NCI-H2196 treated with DMSO at 0.1 percent for 48 hours (cell line): ENCODE data around the gene PSMB7.
A peak's percentile ranks its signal among the peaks of the same experiment; 100 is the strongest.

Source experiments
- DNase-seq: peaks from one replicate; lab custom pipeline; 2025; ENCODE audit not compliant: unreplicated experiment; lab: John Stamatoyannopoulos, UW

Gene PSMB7

DNA sequence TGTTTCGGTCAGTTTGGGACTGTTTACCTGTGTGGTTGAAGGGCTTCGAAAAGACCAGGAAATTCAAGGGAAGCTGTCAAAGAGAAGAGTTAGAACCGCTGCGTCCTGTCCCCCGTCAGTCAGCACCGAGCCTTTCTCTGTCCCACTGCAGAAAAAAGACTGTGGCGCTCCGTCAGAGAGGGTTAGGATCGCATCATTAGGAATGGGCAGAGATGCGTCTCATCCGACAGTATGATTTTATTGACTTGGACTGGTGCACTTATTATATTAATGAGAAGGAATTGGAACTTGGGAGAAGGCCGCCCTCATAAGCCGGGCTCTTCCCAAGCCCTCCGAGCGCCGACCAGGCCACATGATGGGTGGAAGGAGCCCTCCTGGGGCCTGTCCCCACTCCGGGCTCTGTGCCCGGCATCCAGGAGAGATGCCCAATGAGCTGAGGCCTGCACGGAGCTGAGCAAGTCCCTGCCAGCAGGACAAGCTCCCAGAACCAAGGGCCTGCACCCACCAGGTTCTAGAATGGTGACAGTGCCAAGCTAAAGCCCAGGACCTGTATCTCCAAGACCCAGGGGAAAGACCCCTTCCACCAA lies 85.9 kb downstream of the PSMB7 start:
- DNase-seq: no peak

DNA sequence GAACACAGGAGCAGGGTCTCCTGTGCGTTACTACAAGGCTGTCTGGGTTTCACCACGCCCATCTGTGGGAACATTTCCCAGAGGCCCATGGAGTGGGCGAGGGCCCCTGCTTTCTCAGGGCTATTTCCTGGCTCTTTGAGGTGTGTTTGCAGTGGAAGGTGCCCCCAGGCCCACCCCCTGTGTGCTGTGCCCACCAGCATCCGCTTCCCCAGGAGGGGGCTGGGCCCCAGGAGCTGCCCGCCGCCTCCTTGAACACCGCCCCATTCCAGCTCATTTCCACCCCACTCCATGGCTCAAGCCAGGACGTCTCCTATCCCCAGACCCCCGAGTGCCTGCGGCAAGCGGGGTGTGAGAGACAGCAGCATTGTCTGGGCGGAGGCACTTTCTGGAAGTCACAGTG lies 87.0 kb downstream of the PSMB7 start:
- no peak for DNase-seq

DNA sequence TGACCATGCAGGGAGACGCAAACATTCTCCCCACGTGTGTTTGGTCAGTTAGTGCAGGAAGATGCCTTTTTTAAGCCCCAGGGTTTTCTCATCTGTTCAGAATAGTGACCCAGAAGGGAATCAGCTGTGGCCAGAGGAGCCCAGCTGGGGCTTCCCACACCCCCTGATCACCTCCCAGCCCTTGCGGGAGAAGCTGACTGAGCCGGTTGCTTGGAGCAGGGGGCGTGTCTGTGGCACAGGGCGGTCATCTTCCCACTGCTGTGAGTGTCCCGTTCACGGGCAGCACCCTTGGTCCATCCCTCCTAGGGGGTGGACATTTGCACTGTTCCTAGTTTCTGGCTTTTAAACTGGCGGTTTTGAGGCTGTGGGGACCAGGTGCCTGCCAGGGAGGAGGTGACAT lies 87.8 kb downstream of the PSMB7 start:
- DNase-seq: no peak

DNA sequence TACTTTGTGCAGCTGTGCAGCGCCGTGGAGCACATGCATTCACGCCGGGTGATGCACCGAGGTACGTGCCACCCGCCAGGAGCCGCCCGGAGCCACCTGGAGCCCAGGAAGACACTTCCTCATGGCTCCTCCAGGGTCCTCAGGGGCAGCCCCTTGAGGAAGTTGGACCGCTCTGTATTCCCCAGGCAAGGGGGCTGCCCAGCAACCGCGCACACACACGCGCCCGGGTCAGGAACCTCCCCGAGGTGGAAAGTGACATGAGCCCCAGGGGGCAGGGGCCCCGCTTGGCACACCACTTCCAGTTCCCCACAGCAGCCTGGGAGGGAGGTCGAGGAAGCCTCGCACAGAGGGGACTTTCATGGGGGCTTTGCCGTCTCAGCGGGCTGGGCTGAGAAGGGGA lies 88.9 kb downstream of the PSMB7 start:
- DNase-seq: no peak

DNA sequence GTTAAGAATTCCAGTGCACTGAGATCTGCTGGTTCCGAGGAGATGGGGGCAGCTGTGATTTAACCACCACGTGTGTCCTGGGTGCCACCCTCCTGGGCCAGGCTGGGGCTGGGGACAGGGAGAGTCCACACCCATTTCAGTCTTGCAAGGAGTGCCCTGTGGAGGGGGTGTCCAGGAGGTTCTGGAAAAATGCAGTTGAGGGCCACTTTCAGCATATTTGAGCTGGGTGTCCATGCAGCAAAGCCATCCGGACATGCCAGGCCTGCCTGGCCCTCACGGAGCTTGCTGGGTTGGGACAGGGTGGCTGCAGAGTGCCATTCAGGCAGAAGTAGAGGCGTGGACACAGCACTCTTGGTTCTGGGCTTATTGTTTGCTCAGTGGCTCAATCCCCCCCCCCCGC lies 89.4 kb downstream of the PSMB7 start:
- DNase-seq: no peak

DNA sequence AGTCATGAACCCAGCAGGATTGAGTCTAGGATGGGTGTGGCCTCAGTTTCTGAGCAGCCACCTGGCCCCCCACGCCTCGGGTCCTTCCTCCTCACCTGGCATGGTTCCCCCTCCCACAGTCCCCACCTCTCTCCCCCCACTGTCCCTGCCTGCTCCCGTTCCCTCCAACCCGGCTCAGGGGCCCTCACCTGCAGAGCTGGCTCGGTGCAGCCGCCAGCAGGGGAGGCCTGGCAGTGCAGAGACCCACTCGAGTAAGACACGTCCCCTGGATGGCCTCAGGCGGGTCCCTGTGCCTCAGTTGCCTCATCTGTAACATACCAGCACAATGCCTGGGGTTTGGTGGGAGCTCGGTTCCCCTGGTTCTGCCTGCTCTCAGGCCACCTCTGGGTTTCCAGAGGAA lies 91.3 kb downstream of the PSMB7 start:
- DNase-seq: no peak

DNA sequence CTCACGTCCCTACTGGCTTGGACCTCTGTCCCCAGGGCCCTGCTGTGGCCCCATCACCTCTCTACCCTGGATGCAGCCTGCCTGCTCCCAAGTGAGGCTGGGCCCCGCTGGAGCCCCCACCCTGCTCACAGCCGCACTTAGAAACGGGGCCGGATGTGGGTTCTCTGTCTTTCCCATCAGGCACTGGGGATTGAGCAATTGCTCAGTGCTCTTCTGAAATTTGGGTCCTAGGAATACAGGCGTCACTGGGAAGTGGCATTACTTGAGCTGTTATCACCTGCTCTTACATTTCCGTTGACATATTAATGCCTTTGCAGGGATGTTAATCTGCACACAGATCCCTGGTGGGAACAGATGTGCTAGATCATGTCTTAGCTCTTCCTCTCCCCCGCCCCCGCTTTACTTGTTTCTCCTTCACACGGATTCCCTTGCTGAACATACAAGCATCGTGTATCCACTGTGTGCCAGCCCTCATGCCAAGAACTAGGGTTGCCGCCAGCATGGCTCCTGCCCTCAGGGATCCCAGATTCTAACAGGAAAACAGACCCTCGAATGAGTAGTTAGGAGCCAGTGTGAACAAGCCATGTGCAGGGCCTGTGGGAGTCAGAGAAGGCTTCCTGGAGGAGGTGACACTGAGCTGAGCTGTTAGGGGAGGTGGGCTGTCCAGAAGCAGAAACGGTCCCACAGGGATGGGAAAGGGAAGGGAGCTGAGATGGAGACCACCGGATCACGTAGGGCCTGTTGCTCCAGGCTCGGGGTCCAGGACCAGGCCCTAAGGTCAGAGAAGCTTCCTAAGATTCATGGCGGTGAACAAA lies 92.4 kb downstream of the PSMB7 start:
- no peak for DNase-seq

DNA sequence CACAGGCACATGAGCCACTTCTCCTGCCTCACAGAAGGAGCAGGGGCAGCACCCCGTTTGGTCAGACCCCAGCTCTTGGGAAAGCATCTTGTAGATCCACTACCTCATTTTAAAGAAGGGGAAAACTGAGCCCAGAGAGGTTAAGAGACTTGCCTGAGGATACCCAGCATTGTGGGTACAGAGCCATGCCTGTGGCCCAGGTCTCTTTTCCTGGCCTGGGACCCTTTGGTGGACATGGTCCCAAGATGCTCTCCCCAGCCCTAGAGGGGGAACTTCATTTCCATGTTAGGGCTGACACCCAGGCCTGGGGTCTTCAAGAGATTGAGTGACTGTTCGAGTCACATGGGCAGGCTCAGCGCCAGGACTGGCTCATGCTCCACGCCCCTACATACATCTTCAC lies 93.3 kb downstream of the PSMB7 start:
- DNase-seq: no peak

DNA sequence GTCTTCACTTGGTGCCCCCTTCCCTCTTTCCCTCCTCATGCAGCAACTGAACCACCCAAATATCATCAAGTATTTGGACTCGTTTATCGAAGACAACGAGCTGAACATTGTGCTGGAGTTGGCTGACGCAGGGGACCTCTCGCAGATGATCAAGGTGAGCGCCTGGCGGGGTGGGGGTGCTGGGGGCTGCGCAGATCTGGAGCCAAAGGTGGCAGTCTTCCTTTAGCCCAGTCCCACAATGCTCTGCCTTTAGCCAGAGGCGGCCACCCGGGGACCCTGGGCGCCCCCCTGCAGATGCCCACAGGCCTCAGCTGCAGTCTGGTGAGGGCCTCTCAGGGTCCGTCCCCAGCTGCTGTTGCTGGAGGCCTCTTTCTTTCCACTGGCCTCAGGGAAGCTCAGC lies 93.8 kb downstream of the PSMB7 start:
- DNase-seq: no peak

DNA sequence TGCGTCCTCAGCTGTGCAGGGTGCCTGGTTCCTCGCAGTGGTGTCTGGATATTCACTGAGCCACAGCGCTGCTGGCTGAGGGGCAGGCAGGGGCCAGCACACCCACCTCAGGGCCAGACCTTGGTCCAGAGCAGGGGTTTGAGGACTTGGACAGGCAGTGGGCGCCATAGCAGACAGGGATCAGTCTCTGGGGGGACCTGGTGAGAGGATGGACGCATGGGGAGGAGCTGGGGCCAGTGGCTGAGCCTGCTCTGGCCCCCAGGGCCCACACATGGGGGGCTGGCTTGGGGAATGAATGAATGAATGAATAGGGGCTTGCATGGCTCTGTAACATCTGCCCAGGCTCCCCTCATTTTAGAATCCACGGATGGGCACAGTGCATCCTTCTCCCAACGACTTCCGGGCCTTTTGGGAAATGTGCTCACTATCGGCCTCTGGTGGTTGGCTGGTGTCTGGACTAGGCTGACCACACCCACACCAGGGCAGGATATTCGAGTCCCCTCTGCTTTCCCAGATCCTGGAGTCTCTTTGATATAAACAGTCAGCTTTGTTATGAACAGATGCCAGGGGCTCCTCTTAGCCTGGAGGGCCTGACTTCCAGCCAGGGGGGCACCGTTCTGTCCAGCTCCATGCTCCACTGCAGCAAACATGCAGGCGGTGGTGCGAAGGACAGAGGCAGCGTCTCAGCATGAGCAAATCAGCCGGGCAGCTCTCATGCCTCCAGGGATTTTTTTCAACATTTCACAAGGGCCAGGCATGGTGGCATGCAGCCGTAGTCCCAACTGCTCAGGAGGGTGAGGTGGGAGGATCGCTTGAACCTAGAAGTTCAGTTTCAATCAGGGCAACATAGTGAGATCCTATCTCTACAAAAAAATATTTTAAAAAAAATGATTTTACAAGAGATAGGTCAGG lies 94.9 kb downstream of the PSMB7 start:
- peak; percentile 11 for DNase-seq

DNA sequence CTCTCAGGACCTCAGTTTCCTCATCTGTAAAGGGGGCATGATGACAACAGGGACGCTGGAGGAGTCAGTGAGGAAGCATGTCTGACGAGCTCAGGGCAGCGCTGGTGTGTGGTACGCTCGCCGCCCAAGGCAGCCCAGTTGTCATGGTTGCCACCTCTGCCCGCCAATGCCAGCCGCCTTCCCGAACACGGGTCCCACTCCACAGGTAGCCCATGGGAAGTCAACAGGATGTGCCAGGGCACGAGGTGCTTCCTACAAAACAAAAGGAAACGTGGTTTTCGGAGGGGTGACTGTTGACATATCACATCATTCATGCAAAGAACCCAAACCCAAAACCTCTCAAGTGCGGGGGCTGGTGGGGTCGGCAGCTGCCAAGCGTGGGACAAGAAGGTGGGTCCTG lies 99.4 kb downstream of the PSMB7 start:
- DNase-seq: no peak

DNA sequence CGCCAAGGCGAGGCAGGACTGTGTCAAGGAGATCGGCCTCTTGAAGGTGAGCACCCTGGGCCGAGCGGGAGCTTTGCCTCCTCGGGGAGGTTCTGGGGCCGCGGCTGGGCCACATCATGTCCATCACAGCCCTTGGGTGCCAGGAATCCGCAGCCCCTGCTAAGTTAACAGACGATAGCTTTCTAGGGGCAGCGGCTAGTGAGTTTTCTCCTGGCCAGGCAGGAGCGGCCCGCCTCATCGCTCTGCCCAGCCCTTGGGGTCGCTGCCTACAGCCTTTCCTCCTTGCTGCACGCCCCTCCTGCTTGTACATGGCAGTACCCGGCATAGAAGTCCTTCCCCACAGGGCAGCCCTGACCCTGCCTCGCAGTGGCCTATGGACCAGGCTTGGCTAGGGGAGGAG lies 101.3 kb downstream of the PSMB7 start:
- DNase-seq: no peak

DNA sequence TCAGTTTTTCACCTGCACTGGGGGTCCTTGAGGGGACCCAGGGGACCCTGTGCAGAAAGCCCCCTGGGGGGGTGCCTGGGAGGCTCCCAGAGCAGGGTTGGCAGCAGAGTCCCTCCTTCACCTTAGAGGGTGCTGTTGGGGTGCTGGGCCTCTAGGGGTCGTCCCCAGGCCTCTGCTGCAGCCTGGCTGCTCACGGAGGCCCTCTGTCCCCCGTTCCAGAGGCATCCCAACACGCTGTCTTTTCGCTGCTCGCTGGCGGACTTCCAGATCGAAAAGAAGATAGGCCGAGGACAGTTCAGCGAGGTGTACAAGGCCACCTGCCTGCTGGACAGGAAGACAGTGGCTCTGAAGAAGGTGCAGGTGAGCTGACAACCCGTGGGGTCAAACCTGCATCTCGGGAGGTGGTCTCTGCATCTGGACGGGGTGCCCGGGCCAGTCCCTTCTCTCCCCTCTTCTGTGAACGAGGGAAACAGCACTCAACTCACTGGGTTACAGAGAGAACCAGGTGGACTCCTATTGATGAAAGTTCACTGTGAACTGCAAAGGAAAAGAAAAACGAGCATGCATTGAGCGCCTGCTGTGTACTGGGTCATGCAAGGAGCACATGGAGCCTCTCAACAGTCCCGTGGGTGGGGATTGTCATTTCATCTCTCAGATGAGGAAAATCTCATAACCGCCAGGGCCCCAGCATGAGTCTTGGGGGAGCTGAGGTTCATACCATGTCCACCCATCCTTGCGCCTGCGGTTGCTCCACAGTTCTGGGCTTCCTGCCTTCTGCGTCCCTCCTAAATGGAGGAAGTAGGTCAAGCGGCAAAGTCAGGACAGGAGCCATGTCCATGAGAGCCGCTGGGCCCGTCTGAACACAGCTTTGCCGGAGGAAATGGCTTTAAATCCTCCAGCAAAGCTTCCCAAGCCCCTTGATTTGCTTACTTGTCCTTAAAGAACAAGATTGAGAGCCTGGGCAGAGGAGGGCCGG lies 102.7 kb downstream of the PSMB7 start:
- DNase-seq: no peak

DNA sequence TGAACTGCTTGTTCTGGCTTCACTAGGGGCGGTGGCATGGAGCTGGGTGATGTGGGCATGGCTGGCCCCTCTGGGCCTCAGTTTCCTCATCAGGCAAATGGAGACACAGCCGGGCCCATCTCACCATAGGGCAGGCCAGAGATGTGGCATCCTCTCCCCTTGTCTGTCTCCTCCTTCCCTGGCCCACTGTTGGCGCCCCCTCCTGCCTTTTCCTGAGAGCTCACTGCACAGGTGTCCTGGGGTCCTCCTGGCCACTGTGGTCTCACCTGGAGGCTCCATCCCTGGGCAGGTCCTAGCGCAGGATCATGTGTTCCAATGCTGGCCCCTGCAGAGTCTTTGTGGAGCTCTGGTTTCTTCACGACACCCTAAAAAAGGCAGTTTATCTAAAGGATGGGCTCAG lies 104.0 kb downstream of the PSMB7 start:
- no peak for DNase-seq

DNA sequence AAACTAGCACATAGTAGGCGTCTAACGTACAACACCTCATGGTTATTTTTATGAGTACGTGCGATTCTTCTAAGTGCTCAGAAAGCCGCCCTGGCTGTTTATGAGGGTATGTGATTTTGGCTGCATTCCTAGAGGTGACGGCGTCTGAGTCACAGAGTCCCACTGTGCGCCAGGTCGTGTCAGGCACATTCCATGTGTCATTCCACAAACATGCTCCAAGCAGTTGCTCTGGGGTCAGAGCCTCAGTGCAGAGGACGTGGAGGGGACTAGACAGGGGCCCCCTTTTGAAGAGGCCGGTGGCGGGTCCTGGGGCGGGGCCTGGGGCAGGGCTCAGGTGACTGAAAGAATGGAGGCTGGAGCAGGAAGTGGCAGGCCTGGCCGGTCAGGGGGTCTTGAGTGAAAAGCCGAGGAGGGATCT lies 105.6 kb downstream of the PSMB7 start:
- no peak for DNase-seq

DNA sequence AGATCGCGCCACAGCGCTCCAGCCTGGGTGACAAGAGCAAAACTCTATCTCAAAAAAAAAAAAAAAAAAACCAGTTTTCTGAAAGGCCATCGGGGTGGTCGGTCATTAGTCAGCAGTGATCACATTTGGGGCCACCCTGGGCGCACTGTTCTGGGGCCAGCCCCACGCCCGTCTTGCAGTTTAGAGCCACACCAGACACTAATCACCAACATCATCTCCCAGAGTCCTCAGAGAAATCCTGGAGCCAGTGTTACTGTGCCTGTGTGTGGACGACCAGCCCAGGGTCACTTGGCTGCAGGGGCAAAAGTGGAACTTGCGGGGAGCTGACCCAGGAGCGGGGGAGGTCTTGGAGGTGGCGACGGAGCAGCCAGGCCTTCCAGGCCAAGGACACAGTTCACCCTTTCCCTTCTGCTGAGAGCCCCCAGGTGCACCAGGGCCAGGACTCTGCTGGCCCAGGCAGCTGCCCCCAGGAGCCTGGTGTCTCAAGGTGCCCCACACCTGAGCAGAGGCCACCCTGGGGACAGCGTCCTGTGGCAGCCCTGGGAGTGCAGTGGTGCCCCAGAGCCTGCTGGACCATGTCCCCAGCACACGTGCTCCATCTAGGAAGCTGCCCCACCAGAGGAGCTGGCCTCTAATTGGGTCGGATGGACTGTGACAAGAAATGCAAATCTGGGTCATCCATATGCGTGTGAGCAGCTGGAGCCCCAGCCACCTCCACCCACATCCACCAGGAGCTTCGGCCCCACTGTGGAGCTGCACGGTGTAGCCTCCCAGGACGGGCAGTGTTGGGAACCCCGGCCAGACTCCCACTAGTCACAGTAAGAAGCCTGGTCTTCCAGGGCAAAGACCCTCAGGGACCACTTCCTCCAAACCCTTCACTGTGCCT lies 106.4 kb downstream of the PSMB7 start:
- no peak for DNase-seq

DNA sequence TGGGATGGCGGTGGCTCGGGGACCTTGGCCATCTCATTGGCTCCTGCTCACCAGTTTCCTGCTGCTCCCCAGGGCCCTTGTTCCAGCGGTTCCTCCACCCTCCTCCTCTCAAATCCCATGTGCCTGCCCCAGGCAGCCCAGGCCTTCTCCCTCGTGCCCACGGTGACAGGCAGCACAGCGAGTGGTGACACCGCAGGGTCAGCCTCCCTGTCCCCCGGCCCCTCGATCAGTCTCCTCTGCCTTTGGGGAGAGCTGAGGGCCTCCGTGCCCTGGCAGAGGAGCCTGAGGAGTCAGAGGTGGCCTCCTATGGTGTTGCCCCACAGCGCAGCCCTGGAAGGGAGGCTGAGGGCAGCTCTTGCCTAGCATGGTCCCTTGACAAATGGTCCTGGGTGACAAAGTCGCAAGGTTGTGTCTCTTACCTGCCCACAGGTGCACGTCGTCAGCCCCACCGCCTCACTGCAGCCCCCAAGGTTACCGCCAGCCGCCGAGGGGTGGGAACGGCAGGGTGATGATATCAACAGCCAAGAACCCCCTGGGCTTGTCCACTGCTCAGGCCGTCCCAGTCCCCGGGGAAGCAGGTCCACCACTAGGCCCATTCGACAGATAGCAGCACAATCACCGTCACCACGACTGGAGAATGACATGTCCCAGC lies 107.7 kb downstream of the PSMB7 start:
- DNase-seq: no peak

DNA sequence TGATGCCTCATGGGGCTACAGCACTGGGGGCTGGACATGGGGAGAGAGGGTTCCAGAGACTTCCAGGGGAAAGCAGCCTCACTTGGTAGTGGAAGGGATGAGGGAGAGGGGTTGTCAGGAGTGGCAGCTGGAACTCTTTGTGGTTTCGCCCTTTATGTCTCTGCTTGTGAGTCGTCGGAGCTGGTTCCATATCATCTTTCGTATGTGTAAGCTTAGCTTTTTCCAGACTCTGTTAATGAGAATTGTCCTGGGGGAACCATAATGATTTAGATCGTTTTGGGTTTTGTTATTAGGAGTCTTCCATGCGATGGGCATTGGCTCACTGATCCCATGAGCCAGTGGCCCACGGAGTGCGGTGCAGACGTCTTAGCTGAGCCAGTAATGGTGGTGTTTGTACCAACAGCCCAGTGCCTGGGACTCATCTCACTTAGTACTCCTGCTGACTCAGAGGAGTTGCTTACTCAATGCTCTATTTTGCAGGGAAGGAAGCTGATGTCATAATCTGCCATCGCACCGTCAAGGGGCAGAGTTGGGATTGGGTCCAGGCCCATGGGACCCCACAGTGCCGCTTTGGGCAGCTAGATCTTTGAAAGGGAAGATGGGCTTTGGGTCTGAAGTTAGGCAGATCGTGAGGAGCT lies 109.0 kb downstream of the PSMB7 start:
- DNase-seq: no peak

DNA sequence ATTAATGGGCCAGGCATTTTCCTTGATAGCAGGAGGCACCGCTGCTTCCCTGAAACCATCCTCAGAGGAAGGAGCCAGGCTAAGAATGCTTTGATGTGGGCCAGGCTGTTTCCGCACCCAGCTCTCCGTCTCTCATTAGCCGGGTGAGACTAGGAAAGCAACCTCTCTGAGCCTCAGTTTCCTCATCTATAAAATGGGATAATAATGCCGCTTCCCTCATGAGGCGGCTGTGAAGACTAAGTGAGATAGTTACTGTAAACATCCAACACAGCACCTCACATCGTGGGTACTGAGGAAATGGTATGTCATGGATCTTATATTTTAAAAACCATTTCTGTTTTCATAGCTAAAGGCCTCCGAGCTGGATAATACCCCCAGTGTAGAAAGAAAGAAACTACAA lies 111.0 kb downstream of the PSMB7 start:
- no peak for DNase-seq
